Measurements from ENCODE around the gene CHP2.
"Not testable (repeated sequence)": the region's sequence is repeated elsewhere in the genome, so short reads cannot be mapped to it uniquely, and the experiment has no call there.

DNA sequence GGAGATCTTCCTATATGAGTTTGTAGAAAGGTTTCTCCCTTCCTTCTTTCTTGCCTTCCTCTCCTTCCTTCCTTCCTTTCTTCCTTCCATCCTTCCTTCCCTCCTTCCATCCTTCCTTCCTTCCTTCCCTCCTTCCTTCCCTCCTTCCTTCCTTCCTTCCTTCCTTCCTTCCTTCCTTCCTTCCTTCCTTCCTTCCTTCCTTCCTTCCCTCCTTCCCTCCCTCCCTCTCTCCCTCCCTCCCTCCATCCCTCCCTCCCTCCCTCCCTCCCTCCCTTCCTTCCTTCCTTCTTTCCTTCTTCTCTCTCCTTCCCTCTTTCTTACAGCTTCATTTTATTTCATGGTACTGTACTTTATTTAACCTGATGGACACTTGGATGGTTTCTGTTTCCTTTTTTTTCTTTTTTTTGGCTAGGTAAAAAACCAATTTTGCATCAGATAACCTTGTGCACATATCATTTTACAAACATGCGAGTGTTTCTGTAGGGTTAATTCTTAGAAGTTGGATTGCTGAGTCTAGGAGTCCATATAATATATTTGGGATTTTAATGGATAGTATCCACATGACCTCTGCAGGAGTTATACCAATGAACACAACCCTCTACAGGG lies 17.3 kb upstream of the CHP2 start:
- TF ChIP-seq, protein P1, sequence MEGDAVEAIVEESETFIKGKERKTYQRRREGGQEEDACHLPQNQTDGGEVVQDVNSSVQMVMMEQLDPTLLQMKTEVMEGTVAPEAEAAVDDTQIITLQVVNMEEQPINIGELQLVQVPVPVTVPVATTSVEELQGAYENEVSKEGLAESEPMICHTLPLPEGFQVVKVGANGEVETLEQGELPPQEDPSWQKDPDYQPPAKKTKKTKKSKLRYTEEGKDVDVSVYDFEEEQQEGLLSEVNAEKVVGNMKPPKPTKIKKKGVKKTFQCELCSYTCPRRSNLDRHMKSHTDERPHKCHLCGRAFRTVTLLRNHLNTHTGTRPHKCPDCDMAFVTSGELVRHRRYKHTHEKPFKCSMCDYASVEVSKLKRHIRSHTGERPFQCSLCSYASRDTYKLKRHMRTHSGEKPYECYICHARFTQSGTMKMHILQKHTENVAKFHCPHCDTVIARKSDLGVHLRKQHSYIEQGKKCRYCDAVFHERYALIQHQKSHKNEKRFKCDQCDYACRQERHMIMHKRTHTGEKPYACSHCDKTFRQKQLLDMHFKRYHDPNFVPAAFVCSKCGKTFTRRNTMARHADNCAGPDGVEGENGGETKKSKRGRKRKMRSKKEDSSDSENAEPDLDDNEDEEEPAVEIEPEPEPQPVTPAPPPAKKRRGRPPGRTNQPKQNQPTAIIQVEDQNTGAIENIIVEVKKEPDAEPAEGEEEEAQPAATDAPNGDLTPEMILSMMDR (conservative IDR thresholded peaks at IDR 0.05 in 1 of 2, IDR thresholded peaks at IDR 0.05 in 1 of 2; ENCODE audit: extremely low read depth in 1 of 2, insufficient read depth in 1 of 2, low read depth in 1 of 2, low read length in 2 of 2): not testable (repeated sequence)
- not testable (repeated sequence) for TF ChIP-seq EZH2 (IDR thresholded peaks at IDR 0.05; ENCODE audit: borderline replicate concordance, low read length)

Measured in mammary epithelial cell (primary cell).